ENCODE measurements around the gene DNAH5. TPM values are rescaled to one million over a fixed set of nuclear protein-coding genes. Genes with fewer than 3 reads are reported as not detected.

The DNAH5 gene
- total and polyA plus RNA-seq, 12 donors: 0.06 to 1.4 (median 0.26) TPM

- WGBS, 4 donors: 85 to 95% (median 88%) methylated on average over 7 to 10 of the region's 10 CpGs
- intact Hi-C loops (cut with DNase I): no loop called here
- no peak for DNase-seq
- no peak overlapping the region for H3K4me3 ChIP-seq
- H3K9me3 ChIP-seq (replicated peaks in 1 of 3): no peaks in the 10 kb centered on the region
- H3K27me3 ChIP-seq: no peaks in the 10 kb centered on the region
- no peaks in the 10 kb centered on the region for H3K4me1 ChIP-seq (replicated peaks in 1 of 2)
- H3K27ac ChIP-seq: no peak overlapping the region
- TF ChIP-seq CTCF (IDR thresholded peaks at IDR 0.05) (no peak), POLR2A (IDR thresholded peaks at IDR 0.05) (no peak)
- no peaks in the 10 kb centered on the region for H3K36me3 ChIP-seq (replicated peaks in 1 of 2)
Measured at GRCh38 chr5:13946111-13946510, 1.6 kb upstream of the DNAH5 start.

- Histone ChIP-seq H3K36me3 (replicated peaks in 1 of 2) (no peaks in the 10 kb centered on the region), H3K4me1 (replicated peaks in 1 of 2) (no peaks in the 10 kb centered on the region), H3K27me3 (no peaks in the 10 kb centered on the region), H3K27ac (no peak overlapping the region), H3K4me3 (no peak overlapping the region), H3K9me3 (replicated peaks in 1 of 3) (no peaks in the 10 kb centered on the region)
- WGBS, 4 donors: 82 to 97% (median 90%) methylated on average over 3 of the region's 3 CpGs
- no peak for TF ChIP-seq POLR2A (IDR thresholded peaks at IDR 0.05)
- intact Hi-C loops (cut with DNase I): no loop called here
- DNase-seq: no peak
Measured at GRCh38 chr5:13945271-13945670, 783 bp upstream of the DNAH5 start.

- Histone ChIP-seq H3K27ac (no peak overlapping the region), H3K4me3 (no peak overlapping the region), H3K36me3 (replicated peaks in 1 of 2) (no peaks in the 10 kb centered on the region), H3K9me3 (replicated peaks in 1 of 3) (no peaks in the 10 kb centered on the region), H3K27me3 (no peaks in the 10 kb centered on the region), H3K4me1 (replicated peaks in 1 of 2) (no peaks in the 10 kb centered on the region)
- intact Hi-C loops (cut with DNase I): no loop called here
- 30 to 40% (median 37%) methylated on average over 1 of the region's 1 CpG for WGBS, 4 donors
- no peak for DNase-seq
- TF ChIP-seq CTCF (IDR thresholded peaks at IDR 0.05) (no peak), POLR2A (IDR thresholded peaks at IDR 0.05) (no peak)
Measured at GRCh38 chr5:13943676-13944075, 812 bp downstream of the DNAH5 start.

DNA sequence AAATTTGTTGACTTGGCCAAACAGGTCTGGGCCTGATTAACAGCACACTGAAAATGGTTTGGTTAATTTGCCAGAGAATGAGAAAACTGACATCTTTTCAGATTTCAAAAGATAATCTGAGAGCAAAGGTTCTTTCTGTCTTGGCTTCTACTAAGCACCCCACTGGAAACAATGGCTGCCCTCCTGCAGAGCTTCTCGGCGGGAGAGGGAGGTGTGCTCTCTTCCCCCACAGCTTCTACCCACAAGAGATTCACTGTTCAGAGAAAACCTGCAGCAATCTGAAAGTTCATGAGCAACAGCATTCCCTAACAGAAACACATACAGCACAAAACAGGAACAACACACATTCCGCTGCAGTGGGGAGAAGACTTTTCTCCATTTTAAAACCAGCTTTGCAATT, 3.0 kb downstream of the DNAH5 start:
- WGBS, 4 donors: 50 to 59% (median 51%) methylated on average over 3 of the region's 3 CpGs

More for the DNA sequence above, 3.0 kb downstream of the DNAH5 start:
- no peak overlapping the region for H3K27ac ChIP-seq
- TF ChIP-seq POLR2A (IDR thresholded peaks at IDR 0.05) (no peak), CTCF (IDR thresholded peaks at IDR 0.05) (no peak)
- H3K36me3 ChIP-seq (replicated peaks in 1 of 2): no peaks in the 10 kb centered on the region
- H3K27me3 ChIP-seq: no peaks in the 10 kb centered on the region
- no peak overlapping the region for H3K4me3 ChIP-seq
- intact Hi-C loops (cut with DNase I): no loop called here
- no peaks in the 10 kb centered on the region for H3K4me1 ChIP-seq (replicated peaks in 1 of 2)
- no peaks in the 10 kb centered on the region for H3K9me3 ChIP-seq (replicated peaks in 1 of 3)
- no peak for DNase-seq

Measured in adrenal gland (tissue), 12 donors.